ENCODE data around the gene LIPE. TPM values are rescaled to one million over a fixed set of nuclear protein-coding genes. Genes with fewer than 3 reads are reported as not detected.

The LIPE gene
- total RNA-seq, 2 experiments from 2014 or later = 27.8 to 32.8 TPM

GRCh38 chr19:42376177-42376555 is 51.0 kb downstream of the LIPE start:
- intact Hi-C loops (cut with DNase I, micrococcal nuclease) = no loop called here
- ChIA-PET CTCF (interaction anchor here (0.7 kb wide), 1 partner anchor 84 kb away, joined by 4 read pairs; no protein-coding TSS in a partner anchor), POLR2A (no interaction called here)
- no peak overlapping the region for H3K4me3 Mint-ChIP-seq
- H3K27ac Mint-ChIP-seq = no peak overlapping the region
- DNase-seq (no peak), ATAC-seq (no peak)
- no peaks in the 10 kb centered on the region for H3K9me3 Mint-ChIP-seq (ENCODE audit: low read depth)
- H3K27me3 Mint-ChIP-seq = peaks cover 2% of the 10 kb centered on the region
- H3K36me3 Mint-ChIP-seq (ENCODE audit: low read depth) = no peaks in the 10 kb centered on the region
- H3K4me1 Mint-ChIP-seq = peaks cover 3% of the 10 kb centered on the region

- H3K4me3 Mint-ChIP-seq = no peak overlapping the region
- CTCF ChIA-PET = no interaction called here
These were observed 51.6 kb downstream of the LIPE start for GRCh38 chr19:42375415-42376176.

GRCh38 chr19:42374826-42375376 is 52.3 kb downstream of the LIPE start:
- CTCF ChIA-PET = no interaction called here
- H3K36me3 Mint-ChIP-seq (ENCODE audit: low read depth) = no peaks in the 10 kb centered on the region
- no peaks in the 10 kb centered on the region for H3K27me3 Mint-ChIP-seq
- H3K4me3 Mint-ChIP-seq = no peak overlapping the region
- H3K27ac Mint-ChIP-seq = no peak overlapping the region
- peaks cover 3% of the 10 kb centered on the region for H3K4me1 Mint-ChIP-seq
- ATAC-seq (no peak), DNase-seq (no peak)
- intact Hi-C loops (cut with DNase I, micrococcal nuclease) = no loop called here
- POLR2A ChIA-PET = no interaction called here
- H3K9me3 Mint-ChIP-seq (ENCODE audit: low read depth) = no peaks in the 10 kb centered on the region

More at GRCh38 chr19:42375415-42376176, 51.6 kb downstream of the LIPE start:
- Mint-ChIP-seq H3K9me3 (ENCODE audit: low read depth) (no peaks in the 10 kb centered on the region), H3K4me1 (peaks cover 3% of the 10 kb centered on the region), H3K27me3 (no peaks in the 10 kb centered on the region), H3K27ac (no peak overlapping the region), H3K36me3 (ENCODE audit: low read depth) (no peaks in the 10 kb centered on the region)
- POLR2A ChIA-PET = no interaction called here
- ATAC-seq (no peak), DNase-seq (no peak)
- intact Hi-C loops (cut with DNase I, micrococcal nuclease) = no loop called here

- H3K36me3 Mint-ChIP-seq (ENCODE audit: low read depth) = no peaks in the 10 kb centered on the region
- intact Hi-C loops (cut with DNase I, micrococcal nuclease) = no loop called here
- no peak overlapping the region for H3K27ac Mint-ChIP-seq
- POLR2A ChIA-PET = no interaction called here
- H3K27me3 Mint-ChIP-seq = no peaks in the 10 kb centered on the region
- no peaks in the 10 kb centered on the region for H3K9me3 Mint-ChIP-seq (ENCODE audit: low read depth)
- DNase-seq = no peak
- CTCF ChIA-PET = interaction anchor here (1.4 kb wide), 1 partner anchor 159 kb away, joined by 3 read pairs; no protein-coding TSS in a partner anchor
- no peak for ATAC-seq
- no peaks in the 10 kb centered on the region for H3K4me1 Mint-ChIP-seq
- no peak overlapping the region for H3K4me3 Mint-ChIP-seq
These were observed 56.5 kb downstream of the LIPE start for GRCh38 chr19:42370626-42371175.

DNA sequence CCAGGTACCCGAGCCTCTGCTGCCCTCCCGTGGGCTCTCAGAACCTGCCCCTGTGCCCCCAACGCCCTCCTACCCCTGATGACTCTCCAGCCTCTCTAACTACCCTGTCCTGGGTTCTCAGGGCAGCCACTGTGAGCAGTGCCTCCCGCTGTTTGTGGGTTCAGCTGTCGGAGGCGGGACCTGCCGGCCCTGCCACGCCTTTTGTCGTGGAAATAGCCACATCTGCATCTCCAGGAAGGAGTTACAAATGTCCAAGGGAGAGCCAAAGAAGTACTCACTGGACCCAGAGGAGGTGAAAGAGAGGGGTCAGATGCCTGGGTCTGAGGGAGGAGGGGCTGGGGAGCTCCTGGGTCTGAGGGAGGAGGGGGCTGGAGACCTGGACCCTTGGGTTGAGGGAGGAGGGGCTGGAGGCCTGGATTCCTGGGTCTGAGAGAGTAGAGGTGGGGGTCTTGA is 57.1 kb downstream of the LIPE start:
- intact Hi-C loops (cut with DNase I, micrococcal nuclease) = no loop called here
- Mint-ChIP-seq H3K27me3 (no peaks in the 10 kb centered on the region), H3K36me3 (ENCODE audit: low read depth) (no peaks in the 10 kb centered on the region), H3K4me1 (no peaks in the 10 kb centered on the region), H3K4me3 (no peak overlapping the region), H3K27ac (no peak overlapping the region), H3K9me3 (ENCODE audit: low read depth) (no peaks in the 10 kb centered on the region)
- ChIA-PET CTCF (no interaction called here), POLR2A (no interaction called here)
- DNase-seq (no peak), ATAC-seq (no peak)

GRCh38 chr19:42369433-42370067 is 57.6 kb downstream of the LIPE start:
- intact Hi-C loops (cut with DNase I, micrococcal nuclease) = no loop called here
- POLR2A ChIA-PET = no interaction called here
- no peaks in the 10 kb centered on the region for H3K27me3 Mint-ChIP-seq
- no peak for DNase-seq
- ATAC-seq = no peak
- H3K27ac Mint-ChIP-seq = no peak overlapping the region
- CTCF ChIA-PET = no interaction called here
- H3K4me1 Mint-ChIP-seq = no peaks in the 10 kb centered on the region
- H3K9me3 Mint-ChIP-seq (ENCODE audit: low read depth) = no peaks in the 10 kb centered on the region
- H3K36me3 Mint-ChIP-seq (ENCODE audit: low read depth) = no peaks in the 10 kb centered on the region
- H3K4me3 Mint-ChIP-seq = no peak overlapping the region

DNA sequence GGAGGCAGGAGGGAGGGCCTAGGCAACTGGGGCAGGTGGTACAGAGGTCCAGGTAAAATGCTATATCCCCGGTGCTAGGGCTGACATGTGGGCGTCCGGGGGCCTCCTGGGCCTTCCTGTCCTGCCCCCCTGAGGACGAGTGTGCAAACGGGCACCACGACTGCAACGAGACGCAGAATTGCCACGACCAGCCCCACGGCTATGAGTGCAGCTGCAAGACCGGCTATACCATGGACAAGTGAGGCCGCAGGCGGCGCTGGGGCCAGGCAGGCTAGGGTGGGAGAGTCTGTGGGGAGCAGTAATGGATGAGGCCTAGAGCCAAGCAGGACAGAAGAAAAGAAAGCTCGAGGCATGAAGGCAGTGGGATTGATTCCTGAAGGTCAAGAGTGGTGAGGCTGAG is 58.4 kb downstream of the LIPE start:
- Mint-ChIP-seq H3K9me3 (ENCODE audit: low read depth) (no peaks in the 10 kb centered on the region), H3K27ac (no peak overlapping the region), H3K27me3 (no peaks in the 10 kb centered on the region), H3K4me1 (no peaks in the 10 kb centered on the region), H3K36me3 (ENCODE audit: low read depth) (peaks cover 7% of the 10 kb centered on the region), H3K4me3 (no peak overlapping the region)
- intact Hi-C loops (cut with DNase I, micrococcal nuclease) = no loop called here
- DNase-seq (no peak), ATAC-seq (no peak)
- CTCF ChIA-PET = no interaction called here
- POLR2A ChIA-PET = no interaction called here

DNA sequence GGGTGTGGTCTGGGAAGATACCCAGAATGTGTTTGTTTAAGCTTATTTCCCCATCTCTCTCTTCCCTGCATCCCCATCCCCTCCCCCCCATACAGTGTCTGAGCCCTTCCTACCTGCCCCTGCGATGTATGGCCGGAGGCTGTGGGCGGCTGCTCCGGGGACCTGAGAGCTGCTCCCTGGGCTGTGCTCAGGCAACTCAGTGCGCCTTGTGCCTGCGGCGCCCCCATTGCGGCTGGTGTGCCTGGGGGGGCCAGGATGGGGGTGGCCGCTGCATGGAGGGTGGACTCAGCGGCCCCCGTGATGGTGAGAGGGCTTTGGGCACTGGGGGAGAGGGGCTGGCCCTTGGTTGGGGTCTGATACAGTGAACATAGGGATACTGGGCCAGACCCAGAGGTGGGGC is 58.8 kb downstream of the LIPE start:
- Mint-ChIP-seq H3K9me3 (ENCODE audit: low read depth) (no peaks in the 10 kb centered on the region), H3K4me3 (no peak overlapping the region), H3K27me3 (no peaks in the 10 kb centered on the region), H3K27ac (no peak overlapping the region), H3K36me3 (ENCODE audit: low read depth) (peaks cover 11% of the 10 kb centered on the region), H3K4me1 (no peaks in the 10 kb centered on the region)
- intact Hi-C loops (cut with DNase I, micrococcal nuclease) = no loop called here
- POLR2A ChIA-PET = no interaction called here
- ATAC-seq = no peak
- DNase-seq = no peak
- CTCF ChIA-PET = no interaction called here

GRCh38 chr19:42367929-42368328 is 59.3 kb downstream of the LIPE start:
- ATAC-seq (no peak), DNase-seq (no peak)
- no peak overlapping the region for H3K4me3 Mint-ChIP-seq
- H3K27ac Mint-ChIP-seq = no peak overlapping the region
- H3K9me3 Mint-ChIP-seq (ENCODE audit: low read depth) = no peaks in the 10 kb centered on the region
- H3K27me3 Mint-ChIP-seq = no peaks in the 10 kb centered on the region
- H3K36me3 Mint-ChIP-seq (ENCODE audit: low read depth) = peaks cover 11% of the 10 kb centered on the region
- CTCF ChIA-PET = no interaction called here
- intact Hi-C loops (cut with DNase I, micrococcal nuclease) = no loop called here
- POLR2A ChIA-PET = no interaction called here
- no peaks in the 10 kb centered on the region for H3K4me1 Mint-ChIP-seq

DNA sequence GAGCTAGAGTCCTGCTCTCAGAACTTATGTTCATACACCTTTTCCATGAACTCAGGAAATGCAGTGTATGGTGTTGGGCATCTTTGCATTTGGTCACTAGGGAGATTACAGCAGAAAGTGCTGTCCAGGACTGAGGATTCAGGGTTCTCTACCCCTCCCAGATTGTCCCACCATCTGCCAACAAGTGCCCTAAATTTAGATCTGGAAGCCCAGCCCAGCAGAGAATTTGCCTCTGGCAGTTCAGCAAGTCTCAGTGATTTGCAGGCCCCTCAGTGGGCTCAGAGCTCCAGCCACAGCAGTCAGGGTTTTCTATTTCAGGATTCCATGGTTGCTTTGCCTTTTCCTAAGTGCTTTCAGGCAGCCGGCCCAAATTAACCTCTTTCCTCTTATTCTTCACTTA is 60.5 kb downstream of the LIPE start:
- intact Hi-C loops (cut with DNase I, micrococcal nuclease) = no loop called here
- Mint-ChIP-seq H3K9me3 (ENCODE audit: low read depth) (no peaks in the 10 kb centered on the region), H3K4me3 (no peak overlapping the region), H3K27me3 (no peaks in the 10 kb centered on the region), H3K36me3 (ENCODE audit: low read depth) (peaks cover 11% of the 10 kb centered on the region), H3K4me1 (no peaks in the 10 kb centered on the region), H3K27ac (no peak overlapping the region)
- ChIA-PET POLR2A (no interaction called here), CTCF (no interaction called here)
- DNase-seq = no peak
- ATAC-seq = no peak

DNA sequence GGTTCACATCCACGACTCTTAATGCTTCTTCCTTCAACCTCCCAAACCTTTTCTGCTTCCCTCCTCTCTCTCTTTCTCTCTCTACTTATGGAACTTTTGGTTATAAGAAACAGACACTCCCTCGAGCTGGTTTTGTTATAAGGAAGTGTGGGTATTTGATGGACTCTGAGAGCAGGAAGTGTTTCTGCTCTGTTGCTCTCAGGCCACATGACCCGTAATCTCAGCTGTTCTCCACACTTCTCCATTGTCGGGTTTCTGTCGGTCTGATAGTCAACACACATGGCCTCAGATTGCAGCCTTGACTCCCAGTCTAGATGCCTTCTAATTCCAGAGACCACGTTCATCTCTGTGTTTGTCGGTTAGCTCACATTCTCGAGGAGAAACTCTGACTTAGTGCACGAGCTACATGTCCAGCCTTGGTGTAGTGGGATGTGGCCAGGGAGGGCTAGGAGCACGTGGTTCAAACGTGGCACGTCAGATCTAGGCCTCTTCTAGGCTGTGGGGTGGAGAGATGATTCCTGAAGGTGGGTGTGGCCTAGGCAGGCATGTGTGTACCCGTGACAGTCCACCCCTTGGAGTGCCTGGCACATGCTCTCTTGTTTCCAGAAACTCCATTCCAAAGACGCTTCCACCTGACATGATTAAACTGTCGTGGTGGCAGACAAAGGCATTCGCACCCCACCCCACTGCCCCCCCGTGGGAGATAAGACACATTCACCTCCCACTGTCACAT is 63.4 kb downstream of the LIPE start:
- no peaks in the 10 kb centered on the region for H3K4me1 Mint-ChIP-seq
- ATAC-seq (no peak), DNase-seq (no peak)
- H3K27ac Mint-ChIP-seq = no peak overlapping the region
- no peaks in the 10 kb centered on the region for H3K9me3 Mint-ChIP-seq (ENCODE audit: low read depth)
- H3K27me3 Mint-ChIP-seq = no peaks in the 10 kb centered on the region
- intact Hi-C loops (cut with DNase I, micrococcal nuclease) = no loop called here
- ChIA-PET POLR2A (no interaction called here), CTCF (interaction anchor here (1.1 kb wide), 1 partner anchor 248 kb away, joined by 4 read pairs; no protein-coding TSS in a partner anchor)
- no peak overlapping the region for H3K4me3 Mint-ChIP-seq
- peaks cover 11% of the 10 kb centered on the region for H3K36me3 Mint-ChIP-seq (ENCODE audit: low read depth)

Data from activated CD4-positive, alpha-beta T cell treated with anti-CD3 and anti-CD28 coated beads for 36 hours (primary cell).